Measurements from ENCODE around the gene CELSR1. TPM values are rescaled to one million over a fixed set of nuclear protein-coding genes. Genes with fewer than 3 reads are reported as not detected.

CELSR1 gene
- total RNA-seq, 1 donor from 2014 or later, result 7.6 TPM

- ATAC-seq (ENCODE audit: poor library complexity), result no peak
- intact Hi-C loops (cut with DNase I), result no loop called here
- no peak for DNase-seq
These were observed 189.8 kb downstream of the CELSR1 start for GRCh38 chr22:46347646-46348045.

- intact Hi-C loops (cut with DNase I), result no loop called here
These were observed 190.6 kb downstream of the CELSR1 start for GRCh38 chr22:46346680-46347405.

GRCh38 chr22:46340676-46341075, 196.7 kb downstream of the CELSR1 start:
- ATAC-seq (ENCODE audit: poor library complexity), result no peak
- intact Hi-C loops (cut with DNase I), result no loop called here
- no peak for DNase-seq

More at GRCh38 chr22:46346680-46347405, 190.6 kb downstream of the CELSR1 start:
- DNase-seq (peak; percentile 74), ATAC-seq (ENCODE audit: poor library complexity) (peak; percentile 76)

GRCh38 chr22:46339956-46340355, 197.5 kb downstream of the CELSR1 start:
- no peak for DNase-seq
- no peak for ATAC-seq (ENCODE audit: poor library complexity)
- intact Hi-C loops (cut with DNase I), result no loop called here

- intact Hi-C loops (cut with DNase I), result no loop called here
- no peak for DNase-seq
These were observed 198.8 kb downstream of the CELSR1 start for GRCh38 chr22:46338636-46339035.

GRCh38 chr22:46337870-46338269, 199.6 kb downstream of the CELSR1 start:
- no peak for DNase-seq
- ATAC-seq (ENCODE audit: poor library complexity), result no peak
- intact Hi-C loops (cut with DNase I), result no loop called here

More at GRCh38 chr22:46338636-46339035, 198.8 kb downstream of the CELSR1 start:
- no peak for ATAC-seq (ENCODE audit: poor library complexity)

- intact Hi-C loops (cut with DNase I), result no loop called here
- peak; percentile 30 for ATAC-seq (ENCODE audit: poor library complexity)
- no peak for DNase-seq
These were observed 201.0 kb downstream of the CELSR1 start for GRCh38 chr22:46336119-46337078.

- DNase-seq (peak; percentile 93), ATAC-seq (ENCODE audit: poor library complexity) (peak; percentile 97)
- intact Hi-C loops (cut with DNase I), result no loop called here
These were observed 202.0 kb downstream of the CELSR1 start, which contains the start of gene TRMU for GRCh38 chr22:46335201-46336118. Gene TRMU (plus strand): TSS chr22:46335714. CDS start chr22:46335765, 51 bp downstream.

GRCh38 chr22:46331496-46331895, 205.9 kb downstream of the CELSR1 start:
- intact Hi-C loops (cut with DNase I), result no loop called here
- ATAC-seq (ENCODE audit: poor library complexity) (no peak), DNase-seq (no peak)

- no peak for ATAC-seq (ENCODE audit: poor library complexity)
- intact Hi-C loops (cut with DNase I), result no loop called here
- DNase-seq, result no peak
These were observed 207.0 kb downstream of the CELSR1 start for GRCh38 chr22:46330426-46330825.

GRCh38 chr22:46329616-46330015, 207.8 kb downstream of the CELSR1 start:
- intact Hi-C loops (cut with DNase I), result no loop called here
- no peak for ATAC-seq (ENCODE audit: poor library complexity)
- no peak for DNase-seq

GRCh38 chr22:46328797-46329196, 208.6 kb downstream of the CELSR1 start:
- no peak for ATAC-seq (ENCODE audit: poor library complexity)
- intact Hi-C loops (cut with DNase I), result no loop called here
- DNase-seq, result no peak

GRCh38 chr22:46327691-46328465, 209.5 kb downstream of the CELSR1 start:
- intact Hi-C loops (cut with DNase I), result no loop called here
- ATAC-seq (ENCODE audit: poor library complexity) (no peak), DNase-seq (no peak)

GRCh38 chr22:46326066-46326680, 211.2 kb downstream of the CELSR1 start:
- ATAC-seq (ENCODE audit: poor library complexity), result no peak
- DNase-seq, result no peak
- intact Hi-C loops (cut with DNase I), result no loop called here

- DNase-seq, result no peak
- no peak for ATAC-seq (ENCODE audit: poor library complexity)
- intact Hi-C loops (cut with DNase I), result no loop called here
These were observed 214.3 kb downstream of the CELSR1 start for GRCh38 chr22:46323162-46323561.

- no peak for DNase-seq
- no peak for ATAC-seq (ENCODE audit: poor library complexity)
- intact Hi-C loops (cut with DNase I), result no loop called here
These were observed 214.7 kb downstream of the CELSR1 start for GRCh38 chr22:46322711-46323110.

- intact Hi-C loops (cut with DNase I), result no loop called here
- ATAC-seq (ENCODE audit: poor library complexity), result no peak
- DNase-seq, result no peak
These were observed 216.6 kb downstream of the CELSR1 start for GRCh38 chr22:46320716-46321386.
